VCaP (cell line): ENCODE measurements around the gene RAD51B.
"Not testable (repeated sequence)": the region's sequence is repeated elsewhere in the genome, so short reads cannot be mapped to it uniquely, and the experiment has no call there.

ENCODE experiments used
- H3K27ac ChIP-seq: fragments of 450-650 bp; 2 replicates; pipeline ENCODE4 v1.5.1; 2017
- TF ChIP-seq, protein P1 (sequence below): fragments of 450-650 bp; conservative IDR thresholded peaks from 2 replicates; pipeline ENCODE4 v1.5.1; 2017; ENCODE audit warnings: mild to moderate bottlenecking, moderate library complexity

Gene RAD51B

DNA sequence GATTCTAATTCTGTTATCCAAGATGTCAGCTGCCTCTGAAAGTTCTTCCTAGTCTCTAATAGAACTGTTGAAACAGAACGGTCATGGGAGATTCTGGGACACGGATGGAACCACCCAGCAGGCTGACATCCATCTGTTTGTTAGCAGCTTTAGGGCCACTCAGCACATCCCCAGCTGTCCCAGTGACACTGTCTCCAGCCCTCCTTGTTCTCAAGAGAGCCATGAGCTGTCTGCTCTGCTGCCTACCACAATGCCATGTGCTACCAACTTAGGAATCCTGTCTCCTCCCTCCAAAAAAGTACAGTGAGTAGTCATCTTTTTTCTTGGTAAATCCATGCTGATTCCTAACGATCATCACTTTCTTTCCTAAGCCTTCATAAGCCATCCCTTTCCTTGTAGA is 842.8 kb downstream of the RAD51B start:
- TF ChIP-seq, protein P1, sequence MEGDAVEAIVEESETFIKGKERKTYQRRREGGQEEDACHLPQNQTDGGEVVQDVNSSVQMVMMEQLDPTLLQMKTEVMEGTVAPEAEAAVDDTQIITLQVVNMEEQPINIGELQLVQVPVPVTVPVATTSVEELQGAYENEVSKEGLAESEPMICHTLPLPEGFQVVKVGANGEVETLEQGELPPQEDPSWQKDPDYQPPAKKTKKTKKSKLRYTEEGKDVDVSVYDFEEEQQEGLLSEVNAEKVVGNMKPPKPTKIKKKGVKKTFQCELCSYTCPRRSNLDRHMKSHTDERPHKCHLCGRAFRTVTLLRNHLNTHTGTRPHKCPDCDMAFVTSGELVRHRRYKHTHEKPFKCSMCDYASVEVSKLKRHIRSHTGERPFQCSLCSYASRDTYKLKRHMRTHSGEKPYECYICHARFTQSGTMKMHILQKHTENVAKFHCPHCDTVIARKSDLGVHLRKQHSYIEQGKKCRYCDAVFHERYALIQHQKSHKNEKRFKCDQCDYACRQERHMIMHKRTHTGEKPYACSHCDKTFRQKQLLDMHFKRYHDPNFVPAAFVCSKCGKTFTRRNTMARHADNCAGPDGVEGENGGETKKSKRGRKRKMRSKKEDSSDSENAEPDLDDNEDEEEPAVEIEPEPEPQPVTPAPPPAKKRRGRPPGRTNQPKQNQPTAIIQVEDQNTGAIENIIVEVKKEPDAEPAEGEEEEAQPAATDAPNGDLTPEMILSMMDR, result no peak
- no peak overlapping the region for H3K27ac ChIP-seq

DNA sequence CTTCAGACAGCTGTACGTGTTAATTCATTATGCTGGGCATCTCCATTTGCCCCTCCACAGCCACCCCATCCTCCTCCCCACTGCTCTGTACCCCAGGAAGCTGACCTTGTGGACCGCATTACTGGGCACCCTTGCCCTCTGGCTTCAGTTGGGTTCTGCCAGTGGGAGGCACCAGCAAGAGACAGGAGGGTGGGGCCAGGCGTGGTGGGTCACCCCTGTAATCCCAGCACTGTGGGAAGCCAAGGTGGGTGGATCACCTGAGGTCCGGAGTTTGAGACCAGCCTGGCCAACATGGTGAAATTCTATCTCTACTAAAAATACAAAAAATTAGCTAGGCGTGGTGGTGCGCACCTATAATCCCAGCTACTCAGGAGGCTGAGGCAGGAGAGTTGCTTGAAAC is 843.2 kb downstream of the RAD51B start:
- H3K27ac ChIP-seq, result not testable (repeated sequence)

DNA sequence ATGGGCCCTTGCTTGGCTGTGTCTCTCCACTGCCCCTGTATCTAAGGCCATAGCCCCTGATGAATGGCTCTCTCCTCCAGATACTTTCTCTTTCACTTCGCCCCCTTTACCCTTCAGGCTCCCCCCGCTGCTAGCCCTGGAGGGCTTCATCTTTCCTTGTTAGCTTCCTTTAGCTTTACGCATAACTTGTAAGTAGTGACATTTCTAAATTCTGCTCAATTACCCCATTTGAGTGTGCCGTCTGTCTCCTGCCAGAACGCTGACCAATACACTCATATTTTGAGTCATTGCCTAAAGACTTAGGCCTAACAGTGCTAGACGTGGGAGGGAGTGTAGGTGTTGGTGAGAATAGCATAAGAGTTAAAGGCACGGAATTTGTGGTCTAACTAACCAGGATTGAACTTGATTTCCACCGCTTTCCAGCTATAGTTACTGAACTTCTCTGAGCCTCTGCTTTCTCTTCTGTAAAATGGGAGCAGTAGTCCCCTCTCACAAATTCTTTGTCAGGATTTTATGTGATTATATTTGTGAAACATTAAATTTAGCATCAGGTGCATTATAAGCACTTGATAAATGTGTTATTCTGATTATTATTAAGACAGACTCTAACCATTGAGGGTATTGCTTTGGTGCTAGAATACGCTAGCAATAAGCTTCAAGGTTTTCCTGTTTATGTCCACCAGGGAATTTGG is 844.0 kb downstream of the RAD51B start:
- no peak overlapping the region for H3K27ac ChIP-seq
- TF ChIP-seq, protein P1, result no peak

DNA sequence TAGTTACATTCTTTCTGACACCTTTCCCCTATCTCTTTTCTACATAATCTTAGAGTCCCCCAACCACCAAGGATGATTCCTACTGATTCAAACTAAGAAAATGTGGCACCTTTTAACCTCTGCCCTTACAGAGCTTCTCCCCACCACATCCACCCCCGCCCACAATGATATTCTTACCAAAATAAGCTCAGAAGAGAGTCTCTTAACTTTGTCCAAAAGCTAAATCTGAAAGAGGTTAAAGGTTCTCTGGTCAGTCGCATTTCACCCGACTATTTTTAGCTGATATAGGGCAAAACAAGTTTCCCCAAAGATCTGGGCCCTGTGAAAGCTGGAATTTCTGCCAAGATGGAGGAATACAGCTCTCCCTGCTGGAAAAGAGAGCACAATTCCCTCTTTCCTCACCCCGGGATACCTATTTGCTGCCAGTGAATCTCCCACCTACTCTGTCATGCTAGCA is 844.7 kb downstream of the RAD51B start:
- H3K27ac ChIP-seq, result no peak overlapping the region
- TF ChIP-seq, protein P1, result no peak

DNA sequence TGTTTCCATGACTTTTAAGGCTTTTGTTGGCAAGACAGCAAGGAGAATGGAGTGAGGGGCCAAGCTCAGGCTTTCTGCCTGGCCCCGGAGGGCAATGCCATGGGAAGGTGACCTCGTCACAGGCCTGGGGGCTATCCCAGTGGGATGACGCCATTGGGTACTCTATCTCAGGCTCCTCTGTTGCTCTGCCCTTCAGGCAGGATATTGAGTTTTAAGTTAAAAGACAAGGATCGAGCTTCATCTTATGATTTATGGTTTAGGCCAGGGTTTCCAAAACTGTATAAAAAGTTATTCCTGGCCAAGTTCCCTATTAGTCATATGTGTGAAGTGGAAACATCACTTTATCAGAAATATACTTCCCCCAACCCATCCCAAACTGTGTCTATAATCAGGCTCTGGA is 845.6 kb downstream of the RAD51B start:
- TF ChIP-seq, protein P1, result no peak
- H3K27ac ChIP-seq, result no peak overlapping the region

DNA sequence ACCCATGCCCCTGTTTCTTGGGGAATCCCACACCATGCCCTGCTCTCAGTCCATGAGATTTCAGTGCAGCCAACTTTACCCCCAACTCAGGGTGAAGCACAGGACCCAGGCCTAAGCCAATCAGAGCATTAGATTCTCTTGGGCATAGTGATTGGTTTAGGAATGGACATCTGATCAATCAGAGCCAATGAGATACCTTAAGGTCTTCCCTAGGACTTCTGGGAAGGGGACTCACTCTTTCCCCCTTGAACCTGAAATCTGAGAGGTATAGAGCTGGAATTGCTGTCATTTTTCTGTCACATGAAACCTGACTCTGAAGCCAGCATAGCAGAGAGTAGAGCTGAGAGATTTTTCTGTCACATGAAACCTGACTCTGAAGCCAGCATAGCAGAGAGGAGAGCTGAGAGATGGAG is 846.2 kb downstream of the RAD51B start:
- H3K27ac ChIP-seq, result no peak overlapping the region
- TF ChIP-seq, protein P1, result no peak

DNA sequence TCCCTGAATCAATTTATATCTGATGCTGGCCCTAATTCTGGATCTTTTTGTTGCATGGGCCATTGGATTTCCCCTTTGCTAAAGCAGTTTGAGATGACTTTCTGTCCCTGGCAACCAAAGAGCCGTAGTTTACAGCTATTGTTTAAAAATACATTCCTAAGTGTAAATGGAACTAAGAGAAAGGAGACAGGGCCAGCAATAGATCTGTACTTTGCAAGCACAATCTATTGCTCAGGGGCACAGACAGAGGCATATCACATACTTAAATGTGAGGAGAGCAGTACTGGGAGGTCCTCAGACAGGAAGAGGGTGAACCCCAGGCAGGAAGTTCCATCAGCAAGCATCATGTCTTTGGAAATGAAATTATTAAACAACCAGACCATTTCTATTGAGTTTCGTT is 846.7 kb downstream of the RAD51B start:
- H3K27ac ChIP-seq, result no peak overlapping the region
- TF ChIP-seq, protein P1, result no peak

DNA sequence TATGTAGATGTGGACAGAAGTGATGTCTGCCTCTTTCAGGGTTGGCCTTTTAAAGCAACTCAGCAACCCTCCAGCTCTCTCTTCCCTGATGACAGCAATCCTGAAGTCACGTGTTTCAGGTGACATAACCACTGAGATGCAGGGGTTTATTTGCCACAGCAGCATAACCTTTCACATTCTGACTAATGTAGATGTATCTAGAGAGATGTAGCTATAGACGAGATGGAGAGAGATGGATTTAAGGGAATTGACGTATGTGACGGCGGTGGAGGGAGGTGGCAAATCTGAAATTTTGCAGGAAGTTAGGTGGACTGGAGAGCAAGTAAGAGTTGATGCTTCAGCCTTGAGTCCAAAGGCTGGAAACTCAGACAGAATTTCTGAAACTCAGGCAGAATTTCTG is 847.3 kb downstream of the RAD51B start:
- TF ChIP-seq, protein P1, result no peak
- peak overlapping the region; percentile 21; the same call in 1 of the 2 replicates for H3K27ac ChIP-seq
